ENCODE data around the gene ARPC2. TPM values are rescaled to one million over a fixed set of nuclear protein-coding genes. Genes with fewer than 3 reads are reported as not detected.

Gene ARPC2
- total RNA-seq, 1 donor from 2014 or later = 424 TPM

- H3K4me1 Mint-ChIP-seq (ENCODE audit: low read depth) = peaks cover 23% of the 10 kb centered on the region
- H3K27ac Mint-ChIP-seq (ENCODE audit: unreplicated experiment) = no peak overlapping the region
- TF ChIP-seq CTCF (IDR thresholded peaks at IDR 0.05) = no peak
- H3K27me3 Mint-ChIP-seq (ENCODE audit: low read depth) = no peaks in the 10 kb centered on the region
- peaks cover 13% of the 10 kb centered on the region for H3K36me3 Mint-ChIP-seq (ENCODE audit: low read depth)
- peak; percentile 88 for DNase-seq (ENCODE audit: low spot score)
- H3K9me3 Mint-ChIP-seq (ENCODE audit: low read depth) = no peaks in the 10 kb centered on the region
- H3K4me3 Mint-ChIP-seq (ENCODE audit: unreplicated experiment) = no peak overlapping the region
Measured at GRCh38 chr2:218264773-218265561, 48.0 kb downstream of the ARPC2 start.

- H3K9me3 Mint-ChIP-seq (ENCODE audit: low read depth) = no peaks in the 10 kb centered on the region
- no peaks in the 10 kb centered on the region for H3K27me3 Mint-ChIP-seq (ENCODE audit: low read depth)
- H3K36me3 Mint-ChIP-seq (ENCODE audit: low read depth) = peaks cover 13% of the 10 kb centered on the region
- H3K4me3 Mint-ChIP-seq (ENCODE audit: unreplicated experiment) = no peak overlapping the region
- TF ChIP-seq CTCF (IDR thresholded peaks at IDR 0.05) = no peak
- no peak overlapping the region for H3K27ac Mint-ChIP-seq (ENCODE audit: unreplicated experiment)
- DNase-seq (ENCODE audit: low spot score) = peak; percentile 79
- H3K4me1 Mint-ChIP-seq (ENCODE audit: low read depth) = peaks cover 20% of the 10 kb centered on the region
Measured at GRCh38 chr2:218265626-218266025, 48.6 kb downstream of the ARPC2 start.

- Mint-ChIP-seq H3K27me3 (ENCODE audit: low read depth) (no peaks in the 10 kb centered on the region), H3K4me1 (ENCODE audit: low read depth) (peaks cover 18% of the 10 kb centered on the region), H3K4me3 (ENCODE audit: unreplicated experiment) (no peak overlapping the region), H3K27ac (ENCODE audit: unreplicated experiment) (no peak overlapping the region), H3K9me3 (ENCODE audit: low read depth) (no peaks in the 10 kb centered on the region), H3K36me3 (ENCODE audit: low read depth) (peaks cover 13% of the 10 kb centered on the region)
- DNase-seq (ENCODE audit: low spot score) = peak; percentile 81
- TF ChIP-seq CTCF (IDR thresholded peaks at IDR 0.05) = no peak
Measured at GRCh38 chr2:218266316-218266979, 49.5 kb downstream of the ARPC2 start.

- H3K4me1 Mint-ChIP-seq (ENCODE audit: low read depth) = peaks cover 26% of the 10 kb centered on the region
- H3K36me3 Mint-ChIP-seq (ENCODE audit: low read depth) = peaks cover 13% of the 10 kb centered on the region
- TF ChIP-seq CTCF (IDR thresholded peaks at IDR 0.05) = no peak
- no peaks in the 10 kb centered on the region for H3K27me3 Mint-ChIP-seq (ENCODE audit: low read depth)
- no peak overlapping the region for H3K27ac Mint-ChIP-seq (ENCODE audit: unreplicated experiment)
- peak; percentile 40 for DNase-seq (ENCODE audit: low spot score)
- H3K4me3 Mint-ChIP-seq (ENCODE audit: unreplicated experiment) = no peak overlapping the region
- no peaks in the 10 kb centered on the region for H3K9me3 Mint-ChIP-seq (ENCODE audit: low read depth)
Measured at GRCh38 chr2:218267259-218267658, 50.3 kb downstream of the ARPC2 start.

- Mint-ChIP-seq H3K36me3 (ENCODE audit: low read depth) (peaks cover 19% of the 10 kb centered on the region), H3K27ac (ENCODE audit: unreplicated experiment) (peak within 1 kb of the TSS; percentile 94), H3K4me1 (ENCODE audit: low read depth) (peaks cover 40% of the 10 kb centered on the region), H3K27me3 (ENCODE audit: low read depth) (no peaks in the 10 kb centered on the region), H3K9me3 (ENCODE audit: low read depth) (no peaks in the 10 kb centered on the region), H3K4me3 (ENCODE audit: unreplicated experiment) (peak within 1 kb of the TSS; percentile 95)
- peak; percentile 47 for TF ChIP-seq CTCF (IDR thresholded peaks at IDR 0.05)
- peak; percentile 100 for DNase-seq (ENCODE audit: low spot score)
Measured at GRCh38 chr2:218269900-218270720, 53.1 kb downstream of the ARPC2 start, which contains the start of the genes AAMP and PNKD. TSS of gene AAMP (minus strand) at chr2:218270137. CDS start at chr2:218270086, 51 bp downstream. TSS of gene PNKD (plus strand) at chr2:218270519. CDS start at chr2:218270536, 17 bp downstream.
